H9 (cell line): ENCODE results near the gene RMI1. TPM values are rescaled to one million over a fixed set of nuclear protein-coding genes. Genes with fewer than 3 reads are reported as not detected.

Source experiments
- DNase-seq: peaks from one replicate; pipeline ENCODE4 v3.0.0-alpha.2; 2017
- H2AFZ ChIP-seq: one replicate; pipeline ENCODE4 v1.6.1; 2013; ENCODE audit warnings: mild to moderate bottlenecking, low read length, control low read depth, moderate library complexity
- H2AK5ac ChIP-seq: 2 replicates; pipeline ENCODE4 v1.6.1; 2013; ENCODE audit warnings: low read length, control low read depth, mixed read lengths; ENCODE audit not compliant: insufficient read length
- H2BK120ac ChIP-seq: one replicate; pipeline ENCODE4 v1.6.1; 2013; ENCODE audit warnings: low read depth, mild to moderate bottlenecking, low read length, control low read depth, inconsistent platforms; ENCODE audit not compliant: poor library complexity, severe bottlenecking
- H2BK12ac ChIP-seq: 2 replicates; pipeline ENCODE4 v1.6.1; 2013; ENCODE audit warnings: low read length, control low read depth, mixed read lengths, low read depth; ENCODE audit not compliant: insufficient read length
- H2BK15ac ChIP-seq: 2 replicates; pipeline ENCODE4 v1.6.1; 2013; ENCODE audit warnings: low read depth, low read length, control low read depth
- H2BK20ac ChIP-seq: one replicate; pipeline ENCODE4 v1.6.1; 2013; ENCODE audit warnings: low read depth, mild to moderate bottlenecking, low read length, control low read depth, inconsistent platforms; ENCODE audit not compliant: poor library complexity, severe bottlenecking
- H2BK5ac ChIP-seq: 2 replicates; pipeline ENCODE4 v1.6.1; 2013; ENCODE audit warnings: low read length, control low read depth, mixed read lengths; ENCODE audit not compliant: insufficient read length
- H3K14ac ChIP-seq: 2 replicates; pipeline ENCODE4 v1.6.1; 2013; ENCODE audit warnings: low read length, control low read depth; ENCODE audit not compliant: insufficient read depth
- H3K18ac ChIP-seq: 2 replicates; pipeline ENCODE4 v1.6.1; 2013; ENCODE audit warnings: low read depth, mild to moderate bottlenecking, mixed read lengths, low read length, control low read depth; ENCODE audit not compliant: insufficient read length
- H3K23ac ChIP-seq: 2 replicates; pipeline ENCODE4 v1.6.1; 2013; ENCODE audit warnings: low read length, control low read depth, mixed read lengths, low read depth; ENCODE audit not compliant: insufficient read length
- H3K23me2 ChIP-seq: 2 replicates; pipeline ENCODE4 v1.6.1; 2013; ENCODE audit warnings: low read depth, mild to moderate bottlenecking, mixed read lengths, low read length, control low read depth; ENCODE audit not compliant: insufficient read length, poor library complexity, severe bottlenecking
- H3K27ac ChIP-seq: 2 replicates; pipeline ENCODE4 v1.5.1; 2013; ENCODE audit warnings: low read length, control low read depth, mixed read lengths, low read depth; ENCODE audit not compliant: insufficient read length
- H3K27me3 ChIP-seq: 2 replicates; pipeline ENCODE4 v1.6.1; 2013; ENCODE audit warnings: low read length, control low read depth, inconsistent platforms; ENCODE audit not compliant: insufficient read depth
- H3K4ac ChIP-seq: 2 replicates; pipeline ENCODE4 v1.6.1; 2013; ENCODE audit warnings: low read depth, mild to moderate bottlenecking, control low read depth, inconsistent platforms, low read length, moderate library complexity
- H3K4me1 ChIP-seq: 2 replicates; pipeline ENCODE4 v1.6.1; 2013; ENCODE audit warnings: low read length, control low read depth, inconsistent platforms; ENCODE audit not compliant: insufficient read depth
- H3K4me2 ChIP-seq: 2 replicates; pipeline ENCODE4 v1.6.1; 2013; ENCODE audit warnings: low read length, control low read depth, mixed read lengths; ENCODE audit not compliant: insufficient read length, insufficient read depth
- H3K56ac ChIP-seq: 2 replicates; pipeline ENCODE4 v1.6.1; 2013; ENCODE audit warnings: low read depth, mild to moderate bottlenecking, mixed read lengths, low read length, control low read depth; ENCODE audit not compliant: insufficient read length
- H3K79me1 ChIP-seq: 2 replicates; pipeline ENCODE4 v1.6.1; 2013; ENCODE audit warnings: low read depth, mild to moderate bottlenecking, moderate library complexity, low read length, control low read depth, inconsistent platforms; ENCODE audit not compliant: insufficient read depth, poor library complexity, severe bottlenecking
- H3K79me2 ChIP-seq: 2 replicates; pipeline ENCODE4 v1.6.1; 2013; ENCODE audit warnings: low read length, control low read depth, inconsistent platforms; ENCODE audit not compliant: insufficient read depth
- H3K9ac ChIP-seq: 2 replicates; pipeline ENCODE4 v1.6.1; 2013; ENCODE audit warnings: low read length, control low read depth, mixed read lengths; ENCODE audit not compliant: insufficient read length; ENCODE audit errors: extremely low read depth
- H3K9me3 ChIP-seq: one replicate; pipeline ENCODE4 v1.6.1; 2013; ENCODE audit warnings: low read depth, low read length, inconsistent platforms; ENCODE audit not compliant: control insufficient read depth
- H3T11ph ChIP-seq: one replicate; pipeline ENCODE4 v1.6.1; 2013; ENCODE audit warnings: mild to moderate bottlenecking, low read length, control low read depth, inconsistent platforms
- H4K20me1 ChIP-seq: one replicate; pipeline ENCODE4 v1.6.1; 2013; ENCODE audit not compliant: control insufficient read depth, insufficient read length, insufficient read depth
- H4K5ac ChIP-seq: 2 replicates; pipeline ENCODE4 v1.6.1; 2013; ENCODE audit warnings: low read depth, mild to moderate bottlenecking, mixed read lengths, low read length, control low read depth; ENCODE audit not compliant: insufficient read length
- H4K8ac ChIP-seq: replicated peaks from 2 replicates; pipeline ENCODE4 v1.6.1; 2013; ENCODE audit warnings: low read length, control low read depth, mixed read lengths, low read depth; ENCODE audit not compliant: insufficient read length
- H4K91ac ChIP-seq: 2 replicates; pipeline ENCODE4 v1.6.1; 2013; ENCODE audit warnings: low read depth, mild to moderate bottlenecking, moderate library complexity, mixed read lengths, low read length, control low read depth; ENCODE audit not compliant: insufficient read length
- H3K27ac Mint-ChIP-seq, 3 experiments: 2 replicates in 2 of 3; 3 replicates in 1 of 3; pipeline ENCODE4 v1.8.0; 2020 to 2021; ENCODE audit warnings: mixed read lengths in 3 of 3, mild to moderate bottlenecking in 1 of 3, moderate library complexity in 1 of 3
- H3K27me3 Mint-ChIP-seq: 2 replicates; pipeline ENCODE4 v1.8.0; 2021; ENCODE audit warnings: low read depth, mild to moderate bottlenecking, moderate library complexity, mixed read lengths
- H3K36me3 Mint-ChIP-seq, 3 experiments: 2 replicates in 2 of 3; 3 replicates in 1 of 3; pipeline ENCODE4 v1.8.0; 2020 to 2021; ENCODE audit warnings: low read depth in 3 of 3, mixed read lengths in 3 of 3; ENCODE audit not compliant: insufficient read depth in 1 of 3
- H3K4me1 Mint-ChIP-seq, 2 experiments: 2 replicates each; pipeline ENCODE4 v1.8.0; 2020; ENCODE audit warnings: mixed read lengths in 2 of 2
- H3K4me3 Mint-ChIP-seq, 2 experiments: 2 replicates in 1 of 2; 3 replicates in 1 of 2; pipeline ENCODE4 v1.8.0; 2020 to 2021; ENCODE audit warnings: mild to moderate bottlenecking in 2 of 2, mixed read lengths in 2 of 2, moderate library complexity in 1 of 2
- H3K9me3 Mint-ChIP-seq, 2 experiments: 2 replicates in 1 of 2; 3 replicates in 1 of 2; pipeline ENCODE4 v1.8.0; 2020; ENCODE audit warnings: mild to moderate bottlenecking in 2 of 2, mixed read lengths in 2 of 2, moderate library complexity in 1 of 2
- WGBS: extraction: QIAGEN DNeasy Blood & Tissue Kit; methylation state at CpG from one replicate; pipeline ENCODE4 v1.1.7; 2013; ENCODE audit warnings: missing lambda C conversion rate, low lambda C conversion rate, mixed read lengths; ENCODE audit not compliant: insufficient read length; ENCODE audit errors: extremely low coverage; 5-methylcytosine and 5-hydroxymethylcytosine counted together
- total RNA-seq: library from RNA; stranded (reverse); gene quantifications from 2 replicates; pipeline ENCODE4 v1.2.1, GENCODE V29; 2021
- TF ChIP-seq, protein P1 (sequence below): fragments of 200-600 bp; sonication (generic); conservative IDR thresholded peaks from 3 replicates; pipeline ENCODE4 v1.8.0; 2021; ENCODE audit warnings: antibody characterized with exemption, mild to moderate bottlenecking

The RMI1 gene
- total RNA-seq, 1 experiment from 2014 or later: 22.4 TPM

DNA sequence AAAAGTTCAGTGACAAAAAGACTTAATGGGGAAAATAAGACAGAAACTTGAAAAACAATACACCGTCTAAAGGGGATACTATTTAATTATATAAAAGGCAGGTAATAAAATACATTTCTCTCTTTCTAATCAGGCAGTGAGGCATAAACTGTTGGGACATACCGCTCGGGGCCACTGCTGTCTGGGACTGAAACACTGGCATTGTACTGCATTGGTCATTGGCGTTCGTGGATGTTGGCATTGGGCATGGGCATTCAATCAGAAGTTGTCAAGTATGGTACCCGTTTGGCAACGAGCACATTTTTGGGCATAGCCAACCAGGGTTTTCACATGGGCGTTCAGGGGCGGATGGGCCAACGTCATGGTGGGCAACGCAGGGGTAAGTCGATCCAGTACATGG lies 5.3 kb upstream of the RMI1 start:
- Histone ChIP-seq H3K18ac (no peak overlapping the region), H3K4me1 (no peaks in the 10 kb centered on the region), H3K4me2 (no peak overlapping the region), H2AK5ac (no peak overlapping the region), H2BK15ac (no peak overlapping the region), H2BK5ac (no peak overlapping the region), H4K20me1 (peaks cover 4% of the 10 kb centered on the region), H4K8ac (no peak overlapping the region), H3K27ac (no peak overlapping the region), H3T11ph (no peak overlapping the region), H3K27me3 (no peaks in the 10 kb centered on the region), H3K23ac (no peak overlapping the region), H3K4ac (no peak overlapping the region), H2BK120ac (no peak overlapping the region), H4K91ac (no peak overlapping the region), H2BK12ac (no peak overlapping the region), H2AFZ (no peak overlapping the region), H3K9me3 (no peaks in the 10 kb centered on the region), H3K79me1 (peaks cover 11% of the 10 kb centered on the region), H4K5ac (no peak overlapping the region), H3K56ac (no peak overlapping the region), H3K9ac (no peak overlapping the region), H3K79me2 (peaks cover 30% of the 10 kb centered on the region), H2BK20ac (no peak overlapping the region), H3K23me2 (peaks cover 4% of the 10 kb centered on the region), H3K14ac (no peak overlapping the region)
- WGBS: no CpG with 5 or more reads among the region's 12 CpGs
- TF ChIP-seq, protein P1, sequence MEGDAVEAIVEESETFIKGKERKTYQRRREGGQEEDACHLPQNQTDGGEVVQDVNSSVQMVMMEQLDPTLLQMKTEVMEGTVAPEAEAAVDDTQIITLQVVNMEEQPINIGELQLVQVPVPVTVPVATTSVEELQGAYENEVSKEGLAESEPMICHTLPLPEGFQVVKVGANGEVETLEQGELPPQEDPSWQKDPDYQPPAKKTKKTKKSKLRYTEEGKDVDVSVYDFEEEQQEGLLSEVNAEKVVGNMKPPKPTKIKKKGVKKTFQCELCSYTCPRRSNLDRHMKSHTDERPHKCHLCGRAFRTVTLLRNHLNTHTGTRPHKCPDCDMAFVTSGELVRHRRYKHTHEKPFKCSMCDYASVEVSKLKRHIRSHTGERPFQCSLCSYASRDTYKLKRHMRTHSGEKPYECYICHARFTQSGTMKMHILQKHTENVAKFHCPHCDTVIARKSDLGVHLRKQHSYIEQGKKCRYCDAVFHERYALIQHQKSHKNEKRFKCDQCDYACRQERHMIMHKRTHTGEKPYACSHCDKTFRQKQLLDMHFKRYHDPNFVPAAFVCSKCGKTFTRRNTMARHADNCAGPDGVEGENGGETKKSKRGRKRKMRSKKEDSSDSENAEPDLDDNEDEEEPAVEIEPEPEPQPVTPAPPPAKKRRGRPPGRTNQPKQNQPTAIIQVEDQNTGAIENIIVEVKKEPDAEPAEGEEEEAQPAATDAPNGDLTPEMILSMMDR: no peak
- Mint-ChIP-seq H3K4me3 (peak overlapping the region in 1 of 2 experiments; percentile 35; a peak in 3 of 5 replicates), H3K36me3 (peaks cover 80 to 95% (median 91%) of the 10 kb centered on the region in 3 experiments), H3K27ac (peak overlapping the region in 2 of 3 experiments; percentile 68 to 84; a peak in 3 of 7 replicates), H3K27me3 (peaks cover 4% of the 10 kb centered on the region; the same call in 1 of the 2 replicates), H3K9me3 (peaks cover 0 to 3% of the 10 kb centered on the region in 2 experiments; a peak in 1 of 5 replicates), H3K4me1 (peaks cover 22 to 27% of the 10 kb centered on the region in 2 experiments)
- DNase-seq: no peak
